ENCODE data around the gene SNX32.
"Not testable (repeated sequence)": the region's sequence is repeated elsewhere in the genome, so short reads cannot be mapped to it uniquely, and the experiment has no call there.

SNX32 gene

DNA sequence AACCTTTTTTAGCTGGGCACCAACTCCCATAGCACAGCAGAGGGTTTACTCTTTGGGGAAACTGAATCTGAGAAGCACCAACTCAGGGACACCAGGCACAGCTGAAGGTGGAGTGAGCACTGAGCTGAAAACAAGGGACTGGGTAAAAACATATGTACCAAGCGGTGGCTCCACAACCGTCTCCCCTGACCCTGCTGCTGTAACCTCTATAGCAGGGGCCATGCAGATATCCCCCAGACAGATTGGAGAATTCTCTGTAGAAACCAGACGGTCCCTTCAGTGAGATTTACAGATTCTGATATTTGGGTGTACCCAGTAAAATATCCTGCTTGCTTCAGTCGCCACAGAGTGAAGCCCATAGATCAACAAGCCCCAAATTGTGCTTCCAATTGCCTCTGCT, 4.3 kb upstream of the SNX32 start:
- DNase-seq: no peak

GRCh38 chr11:65832231-65832630, 1.5 kb upstream of the SNX32 start:
- not testable (repeated sequence) for DNase-seq

GRCh38 chr11:65834202-65834601, 439 bp downstream of the SNX32 start:
- DNase-seq: no peak

GRCh38 chr11:65842144-65842543, 8.4 kb downstream of the SNX32 start:
- DNase-seq: no peak

GRCh38 chr11:65843811-65844210, 10.0 kb downstream of the SNX32 start:
- DNase-seq: no peak

DNA sequence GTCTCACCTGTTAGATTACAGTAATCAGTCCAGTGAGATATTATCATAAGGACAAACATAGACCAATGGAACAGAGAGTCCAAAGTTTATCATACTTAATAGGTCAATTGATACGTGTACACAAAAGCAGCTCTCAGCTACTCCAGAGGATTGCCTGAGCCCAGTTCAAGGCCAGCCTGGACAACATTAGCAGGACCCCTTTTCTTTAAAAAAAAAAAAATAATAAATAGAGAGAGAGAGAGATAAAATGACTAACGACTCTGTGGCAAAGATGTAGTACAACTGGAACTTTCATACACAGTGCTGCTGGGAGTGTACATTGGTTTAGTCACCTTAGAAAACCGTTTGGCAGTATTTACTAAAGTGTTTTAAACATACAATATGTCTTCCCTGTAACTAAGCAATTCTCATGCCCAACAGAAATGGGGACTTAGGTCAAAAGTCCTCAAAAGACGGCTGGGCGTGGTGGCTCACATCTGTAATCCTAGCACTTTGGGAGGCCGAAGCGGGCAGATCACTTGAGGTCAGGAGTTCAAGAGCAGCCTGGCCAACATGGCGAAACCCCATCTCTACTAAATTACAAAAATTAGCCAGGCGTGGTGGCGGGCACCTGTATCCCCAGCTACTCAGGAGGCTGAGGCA, 10.6 kb downstream of the SNX32 start:
- no peak for DNase-seq

DNA sequence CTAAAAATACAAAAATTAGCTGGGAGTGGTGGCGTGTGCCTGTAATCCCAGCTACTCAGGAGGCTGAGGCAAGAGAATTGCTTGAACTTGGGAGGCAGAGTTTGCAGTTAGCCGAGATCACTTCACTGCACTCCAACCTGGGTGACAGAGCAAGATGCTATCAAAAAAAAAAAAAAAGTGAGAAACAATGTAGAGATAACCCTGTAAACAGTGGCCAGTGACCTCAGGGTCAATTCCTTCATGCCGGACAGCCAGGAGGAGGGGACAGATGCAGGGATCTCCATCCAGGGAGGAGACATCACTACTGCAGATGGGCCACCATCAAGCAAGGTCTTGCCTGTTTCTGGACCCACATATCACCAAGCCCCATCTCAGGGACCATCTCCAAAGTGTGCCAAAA, 14.0 kb downstream of the SNX32 start:
- DNase-seq: no peak

DNA sequence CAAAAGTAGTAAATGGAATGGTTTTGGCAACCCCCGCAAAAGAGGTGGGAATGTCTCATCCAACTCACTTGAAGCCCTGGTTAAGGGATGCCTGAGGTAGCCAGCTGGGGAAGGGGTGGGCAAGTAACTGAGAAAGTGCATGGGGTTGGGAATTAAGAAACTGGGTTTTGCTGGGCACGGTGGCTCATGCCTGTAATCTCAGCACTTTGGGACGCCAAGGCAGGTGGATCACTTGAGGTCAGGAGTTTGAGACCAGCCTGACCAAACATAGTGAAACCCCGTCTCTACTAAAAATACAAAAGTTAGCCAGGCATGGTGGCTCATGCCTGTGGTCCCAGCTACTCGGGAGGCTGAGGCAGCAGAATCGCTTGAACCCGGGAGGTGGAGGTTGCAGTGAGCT, 14.9 kb downstream of the SNX32 start:
- DNase-seq: not testable (repeated sequence)

GRCh38 chr11:65849366-65849765, 15.6 kb downstream of the SNX32 start:
- DNase-seq: no peak

- DNase-seq: no peak
Observed at GRCh38 chr11:65849771-65850216, 16.0 kb downstream of the SNX32 start.

GRCh38 chr11:65850217-65851082, 16.7 kb downstream of the SNX32 start:
- no peak for DNase-seq

GRCh38 chr11:65851083-65851579, 17.4 kb downstream of the SNX32 start:
- DNase-seq: no peak

DNA sequence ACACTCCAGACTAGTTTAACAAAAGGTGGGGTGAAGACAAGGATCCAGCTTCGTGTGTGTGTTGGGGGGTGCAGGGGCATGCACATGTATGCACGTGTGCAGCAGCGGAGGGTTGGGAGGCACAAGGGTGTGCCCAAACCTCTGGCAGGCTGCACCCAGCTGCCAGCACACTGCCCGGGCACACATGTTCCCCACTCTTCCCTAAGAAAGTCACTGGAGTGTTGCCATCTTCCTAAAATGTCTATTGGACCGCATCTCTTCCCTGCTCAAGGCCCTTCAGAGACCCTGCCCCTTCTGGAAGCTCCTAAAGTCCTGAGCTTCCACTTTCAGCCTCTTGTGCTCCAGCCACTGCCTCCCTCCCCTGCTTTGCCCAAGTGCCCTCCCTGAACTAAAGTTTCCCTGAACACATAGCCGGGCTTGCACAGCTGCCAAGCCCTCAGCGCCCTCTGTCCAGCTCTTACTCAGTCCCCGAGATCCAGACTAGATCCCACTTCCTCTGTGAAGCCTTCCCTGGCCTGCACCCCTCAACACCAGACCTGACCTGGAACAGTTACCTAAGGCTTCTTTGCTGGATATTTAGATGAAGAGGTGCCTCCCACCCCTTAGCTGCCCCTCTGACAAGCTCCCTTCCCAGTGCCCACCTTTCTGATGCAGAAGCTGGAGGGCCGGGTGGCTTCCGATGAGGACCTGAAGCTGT, 18.2 kb downstream of the SNX32 start:
- DNase-seq: no peak

DNA sequence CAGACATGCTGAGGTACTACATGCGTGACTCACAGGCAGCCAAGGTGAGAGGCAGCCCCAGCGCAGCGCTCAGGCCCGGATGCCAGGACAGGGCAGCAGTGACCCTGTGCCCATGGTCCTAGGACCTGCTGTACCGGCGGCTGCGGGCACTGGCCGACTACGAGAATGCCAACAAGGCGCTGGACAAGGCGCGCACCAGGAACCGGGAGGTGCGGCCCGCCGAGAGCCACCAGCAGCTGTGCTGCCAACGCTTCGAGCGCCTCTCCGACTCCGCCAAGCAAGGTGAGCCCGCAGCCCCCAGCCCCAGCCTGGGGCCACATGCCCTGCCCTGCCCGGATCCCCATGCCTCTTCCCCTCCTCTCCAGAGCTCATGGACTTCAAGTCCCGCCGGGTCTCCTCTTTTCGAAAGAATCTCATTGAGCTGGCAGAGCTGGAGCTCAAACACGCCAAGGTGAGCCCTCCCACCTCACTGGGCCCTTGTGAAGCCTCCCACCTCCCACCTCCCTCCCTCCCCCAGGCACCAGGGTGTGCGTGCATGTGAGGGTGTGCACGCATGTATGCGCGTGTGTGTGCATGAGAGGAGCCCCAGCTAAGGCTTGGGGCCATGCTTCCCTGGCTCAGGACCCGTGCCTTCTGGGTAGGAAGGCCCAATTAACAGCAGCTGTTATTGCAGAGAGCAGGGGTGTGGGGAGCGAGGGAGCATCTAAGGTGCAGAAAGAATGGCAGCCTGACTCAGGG, 18.9 kb downstream of the SNX32 start:
- DNase-seq: no peak

- DNase-seq: no peak
Observed at GRCh38 chr11:65853246-65853979, 19.6 kb downstream of the SNX32 start.

GRCh38 chr11:65854161-65854592, 20.4 kb downstream of the SNX32 start:
- no peak for DNase-seq

GRCh38 chr11:65854852-65855837, 21.4 kb downstream of the SNX32 start:
- no peak for DNase-seq

GRCh38 chr11:65855927-65856363, 22.2 kb downstream of the SNX32 start:
- no peak for DNase-seq

- no peak for DNase-seq
Observed at GRCh38 chr11:65856689-65857499, 23.1 kb downstream of the SNX32 start.

DNA sequence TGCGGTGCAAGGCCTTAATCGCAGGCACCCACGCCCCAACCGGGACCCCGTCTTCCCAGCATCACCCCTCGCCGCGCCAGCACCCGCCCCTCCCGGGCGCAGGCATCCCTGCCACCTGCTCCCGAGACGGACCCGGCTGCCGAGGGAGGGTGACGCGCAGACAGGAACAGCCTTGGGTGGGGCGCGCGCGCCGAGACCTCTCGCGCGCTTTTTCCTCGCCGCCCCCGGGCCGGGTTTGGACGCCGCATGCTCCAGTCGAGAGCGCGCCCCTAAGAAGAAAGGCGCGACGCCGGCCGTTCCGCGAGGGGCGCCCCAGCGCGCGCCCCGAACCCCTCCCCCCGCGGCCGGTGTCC, 23.7 kb downstream of the SNX32 start:
- no peak for DNase-seq

Data from amniotic stem cell (primary cell).